Peyer's patch (tissue), 4 donors: ENCODE data around the gene FKBP6.

Experiments used
- CTCF ChIP-seq, 6 experiments: fragments of 450-650 bp in 4 of 6; fragments of 200-600 bp in 2 of 6; sonication (generic) in 1 of 6; IDR thresholded peaks; one replicate each; pipeline ENCODE4 v1.5.1; 2017 to 2019; ENCODE audit warnings: antibody characterized with exemption in 6 of 6, mild to moderate bottlenecking in 3 of 6, moderate library complexity in 1 of 6
- POLR2A ChIP-seq, 2 donors: fragments of 450-650 bp; IDR thresholded peaks; one replicate each; pipeline ENCODE4 v1.5.1; 2017; ENCODE audit warnings: antibody characterized with exemption in 2 of 2, mild to moderate bottlenecking in 2 of 2, moderate library complexity in 2 of 2

GRCh38 chr7:73304071-73304470 lies 23.9 kb upstream of the FKBP6 start:
- no peak for TF ChIP-seq CTCF (IDR thresholded peaks at IDR 0.05)
- TF ChIP-seq POLR2A (IDR thresholded peaks at IDR 0.05): no peak
